GM23338 (cell line): ENCODE measurements around the gene CACNB4. TPM values are rescaled to one million over a fixed set of nuclear protein-coding genes. Genes with fewer than 3 reads are reported as not detected.

Source experiments
- ATAC-seq: fragments of 200-7000 bp; cut with Tn5 transposase; 3 replicates; pipeline ENCODE4 v1.9.1; 2020
- DNase-seq: peaks from one replicate; pipeline ENCODE4 v3.0.0-alpha.2; 2015; ENCODE audit warnings: low spot score
- H2AFZ ChIP-seq: fragments of 200-600 bp; sonication (generic); 2 replicates; pipeline ENCODE4 v1.8.0; 2016; ENCODE audit warnings: antibody characterized with exemption, mild to moderate bottlenecking, moderate library complexity
- H3F3A ChIP-seq: fragments of 200-600 bp; sonication (generic); replicated peaks from 2 replicates; pipeline ENCODE4 v1.8.0; 2017; ENCODE audit warnings: antibody characterized with exemption, mixed run types, low read depth
- H3K27ac ChIP-seq: fragments of 200-600 bp; sonication (generic); 2 replicates; pipeline ENCODE4 v1.6.1; 2016; ENCODE audit warnings: low read depth
- H3K27me3 ChIP-seq: fragments of 200-600 bp; sonication (generic); 2 replicates; pipeline ENCODE4 v1.8.0; 2016; ENCODE audit warnings: mild to moderate bottlenecking, mixed run types, moderate library complexity; ENCODE audit not compliant: insufficient read depth
- H3K36me3 ChIP-seq: fragments of 200-600 bp; sonication (generic); 2 replicates; pipeline ENCODE4 v1.8.0; 2016; ENCODE audit warnings: mild to moderate bottlenecking; ENCODE audit not compliant: insufficient read depth
- H3K4me1 ChIP-seq: fragments of 200-600 bp; sonication (generic); 2 replicates; pipeline ENCODE4 v1.8.0; 2016; ENCODE audit warnings: mild to moderate bottlenecking, moderate library complexity; ENCODE audit not compliant: insufficient read depth
- H3K4me2 ChIP-seq: fragments of 200-600 bp; sonication (generic); 2 replicates; pipeline ENCODE4 v1.7.1; 2017; ENCODE audit warnings: mixed run types
- H3K4me3 ChIP-seq: fragments of 200-600 bp; sonication (generic); 2 replicates; pipeline ENCODE4 v1.6.1; 2016; ENCODE audit warnings: mixed run types
- H3K79me2 ChIP-seq: fragments of 200-600 bp; sonication (generic); replicated peaks from 2 replicates; pipeline ENCODE4 v1.8.0; 2017; ENCODE audit warnings: mild to moderate bottlenecking; ENCODE audit not compliant: insufficient read depth
- H3K9me2 ChIP-seq: fragments of 200-600 bp; sonication (generic); 2 replicates; pipeline ENCODE4 v1.8.0; 2017; ENCODE audit not compliant: insufficient read depth
- H4K20me1 ChIP-seq: fragments of 200-600 bp; sonication (generic); replicated peaks from 2 replicates; pipeline ENCODE4 v1.8.0; 2017; ENCODE audit warnings: mild to moderate bottlenecking; ENCODE audit not compliant: insufficient read depth
- H3K27ac Mint-ChIP-seq: 2 replicates; pipeline ENCODE4 v1.8.0; 2020; ENCODE audit warnings: inconsistent platforms, mild to moderate bottlenecking, moderate library complexity, mixed read lengths
- H3K27me3 Mint-ChIP-seq: 3 replicates; pipeline ENCODE4 v1.8.0; 2022; ENCODE audit warnings: low read depth, mild to moderate bottlenecking, moderate library complexity, mixed read lengths, inconsistent platforms; ENCODE audit not compliant: insufficient read depth, poor library complexity
- H3K36me3 Mint-ChIP-seq: 3 replicates; pipeline ENCODE4 v1.8.0; 2021; ENCODE audit warnings: low read depth, mild to moderate bottlenecking, inconsistent platforms, moderate library complexity, mixed read lengths
- H3K4me1 Mint-ChIP-seq: 3 replicates; pipeline ENCODE4 v1.8.0; 2020; ENCODE audit warnings: mild to moderate bottlenecking, inconsistent platforms, mixed read lengths
- H3K4me3 Mint-ChIP-seq: 3 replicates; pipeline ENCODE4 v1.8.0; 2021; ENCODE audit warnings: moderate library complexity, mild to moderate bottlenecking, inconsistent platforms, mixed read lengths
- H3K9me3 Mint-ChIP-seq: 3 replicates; pipeline ENCODE4 v1.8.0; 2020; ENCODE audit warnings: moderate library complexity, mild to moderate bottlenecking, inconsistent platforms, mixed read lengths
- CREB1 ChIP-seq: fragments of 250-450 bp; sonication (Bioruptor Pico); IDR thresholded peaks from 2 replicates; pipeline ENCODE4 v1.5.0; 2020; ENCODE audit warnings: low read depth, mild to moderate bottlenecking, moderate library complexity
- ETS1 ChIP-seq: IDR thresholded peaks from 2 replicates; pipeline ENCODE4 v1.6.1; 2016; ENCODE audit warnings: antibody characterized with exemption
- EZH2 ChIP-seq: fragments of 200-600 bp; sonication (generic); IDR thresholded peaks from one replicate; pipeline ENCODE4 v1.8.0; 2017; ENCODE audit warnings: antibody characterized with exemption, mild to moderate bottlenecking, low read depth; ENCODE audit not compliant: unreplicated experiment
- EZH2phosphoT487 ChIP-seq: fragments of 200-600 bp; sonication (generic); IDR thresholded peaks from one replicate; pipeline ENCODE4 v1.8.1; 2018; ENCODE audit warnings: antibody characterized with exemption; ENCODE audit not compliant: unreplicated experiment
- JUNB ChIP-seq: IDR thresholded peaks from one replicate; pipeline ENCODE4 v1.6.1; 2016; ENCODE audit warnings: antibody characterized with exemption; ENCODE audit not compliant: unreplicated experiment
- NANOG ChIP-seq: IDR thresholded peaks from 2 replicates; pipeline ENCODE4 v1.6.1; 2016; ENCODE audit warnings: antibody characterized with exemption, borderline replicate concordance
- POLR2AphosphoS5 ChIP-seq: IDR thresholded peaks from 2 replicates; pipeline ENCODE4 v1.6.1; 2016; ENCODE audit warnings: antibody characterized with exemption, low read depth
- REST ChIP-seq: IDR thresholded peaks from one replicate; pipeline ENCODE4 v1.6.1; 2018; ENCODE audit warnings: antibody characterized with exemption; ENCODE audit not compliant: unreplicated experiment
- STAT1 ChIP-seq: IDR thresholded peaks from one replicate; pipeline ENCODE4 v1.6.1; 2016; ENCODE audit warnings: antibody characterized with exemption; ENCODE audit not compliant: unreplicated experiment
- ZNF114 ChIP-seq: fragments of 250-450 bp; sonication (Bioruptor Pico); IDR thresholded peaks from 2 replicates; pipeline ENCODE4 v1.5.0; 2020; ENCODE audit warnings: mild to moderate bottlenecking, moderate library complexity
- ZNF331 ChIP-seq: fragments of 250-450 bp; sonication (Bioruptor Pico); IDR thresholded peaks from 2 replicates; pipeline ENCODE4 v1.5.0; 2020; ENCODE audit warnings: low read depth, mild to moderate bottlenecking, moderate library complexity
- ZNF462 ChIP-seq: fragments of 250-450 bp; sonication (Bioruptor Pico); IDR thresholded peaks from 2 replicates; pipeline ENCODE4 v1.5.0; 2020; ENCODE audit warnings: mild to moderate bottlenecking, moderate library complexity
- polyA plus RNA-seq: library from polyadenylated mRNA; unstranded; fragments of >200 nt; fragmentation: Nextera tagmentation; extraction: Ambion mirVana; gene quantifications from 2 replicates; pipeline ENCODE4 v1.2.1, GENCODE V29; 2016
- total RNA-seq: library from RNA; depleted of rRNA; stranded (reverse); fragments of >200 nt; shearing (Covaris generic); gene quantifications from 2 replicates; pipeline ENCODE4 v1.2.3, GENCODE V29; 2014
- TF ChIP-seq, protein P1 (sequence below), 2 experiments: fragments of 200-600 bp in 1 of 2; sonication (generic) in 1 of 2; conservative IDR thresholded peaks; 2 replicates each; pipeline versions ENCODE4 v1.5.1 to v1.6.1; 2016 to 2017; ENCODE audit warnings: antibody characterized with exemption in 2 of 2, low read depth in 2 of 2, mild to moderate bottlenecking in 2 of 2, moderate library complexity in 1 of 2

Gene CACNB4
- total and polyA plus RNA-seq, 2 experiments from 2014 or later, result 4.0 to 9.8 TPM

DNA sequence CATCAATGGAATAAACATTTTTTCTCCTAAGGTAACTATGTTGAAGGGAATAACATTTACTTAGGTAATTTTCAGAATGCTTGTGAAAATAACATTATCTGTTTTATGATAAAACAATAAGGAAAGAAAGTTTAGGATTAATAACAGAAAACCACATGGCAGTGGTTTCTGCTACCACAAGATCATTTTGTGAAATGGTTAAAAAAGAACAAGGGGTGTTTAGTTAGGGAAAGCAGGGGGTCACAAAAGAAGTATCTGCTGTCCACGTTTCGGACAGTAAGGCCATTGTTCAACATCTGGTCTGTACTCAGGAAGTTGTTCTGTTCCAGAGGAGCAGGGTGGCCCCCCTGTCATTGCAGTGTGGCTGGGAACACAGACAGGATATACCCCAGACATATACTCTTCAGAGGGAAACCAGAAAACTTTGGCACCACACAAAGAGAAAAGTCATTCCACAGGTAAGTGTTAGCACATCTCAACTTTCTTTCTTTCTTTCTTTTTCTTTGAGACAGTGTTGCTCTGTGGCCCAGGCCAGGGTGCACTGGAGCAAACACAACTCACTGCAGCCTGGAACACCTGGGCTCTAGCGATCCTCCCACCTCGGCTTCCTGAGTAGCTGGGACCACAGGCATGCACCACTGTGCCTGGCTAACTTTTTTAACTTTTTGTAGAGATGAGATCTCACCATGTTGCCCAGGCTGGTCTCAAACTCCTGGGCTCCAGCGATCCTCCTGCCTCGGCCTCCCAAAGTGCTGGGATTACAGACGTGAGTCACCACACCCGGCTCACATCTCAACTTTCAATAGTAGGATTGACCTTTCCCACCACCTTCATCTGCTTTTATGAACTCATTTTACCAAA, 255.8 kb downstream of the CACNB4 start:
- Histone ChIP-seq H3K27ac (no peak overlapping the region), H4K20me1 (no peaks in the 10 kb centered on the region), H3K27me3 (no peaks in the 10 kb centered on the region), H3K79me2 (no peaks in the 10 kb centered on the region), H3K4me1 (no peaks in the 10 kb centered on the region), H3K36me3 (no peaks in the 10 kb centered on the region), H2AFZ (no peak overlapping the region), H3K9me2 (no peaks in the 10 kb centered on the region), H3K4me3 (no peak overlapping the region), H3F3A (no peaks in the 10 kb centered on the region), H3K4me2 (no peak overlapping the region)
- Mint-ChIP-seq H3K36me3 (no peaks in the 10 kb centered on the region), H3K4me3 (no peak overlapping the region), H3K9me3 (no peaks in the 10 kb centered on the region), H3K4me1 (no peaks in the 10 kb centered on the region), H3K27ac (no peak overlapping the region), H3K27me3 (no peaks in the 10 kb centered on the region)
- DNase-seq (no peak), ATAC-seq (no peak)
- TF ChIP-seq STAT1 (no peak), EZH2phosphoT487 (no peak), JUNB (no peak), EZH2 (no peak), ZNF331 (CRISPR knock-in tag) (no peak), NANOG (no peak), REST (no peak), ZNF114 (CRISPR knock-in tag) (no peak), POLR2AphosphoS5 (no peak), ZNF462 (CRISPR knock-in tag) (no peak), CREB1 (no peak), ETS1 (no peak)
- TF ChIP-seq, protein P1, sequence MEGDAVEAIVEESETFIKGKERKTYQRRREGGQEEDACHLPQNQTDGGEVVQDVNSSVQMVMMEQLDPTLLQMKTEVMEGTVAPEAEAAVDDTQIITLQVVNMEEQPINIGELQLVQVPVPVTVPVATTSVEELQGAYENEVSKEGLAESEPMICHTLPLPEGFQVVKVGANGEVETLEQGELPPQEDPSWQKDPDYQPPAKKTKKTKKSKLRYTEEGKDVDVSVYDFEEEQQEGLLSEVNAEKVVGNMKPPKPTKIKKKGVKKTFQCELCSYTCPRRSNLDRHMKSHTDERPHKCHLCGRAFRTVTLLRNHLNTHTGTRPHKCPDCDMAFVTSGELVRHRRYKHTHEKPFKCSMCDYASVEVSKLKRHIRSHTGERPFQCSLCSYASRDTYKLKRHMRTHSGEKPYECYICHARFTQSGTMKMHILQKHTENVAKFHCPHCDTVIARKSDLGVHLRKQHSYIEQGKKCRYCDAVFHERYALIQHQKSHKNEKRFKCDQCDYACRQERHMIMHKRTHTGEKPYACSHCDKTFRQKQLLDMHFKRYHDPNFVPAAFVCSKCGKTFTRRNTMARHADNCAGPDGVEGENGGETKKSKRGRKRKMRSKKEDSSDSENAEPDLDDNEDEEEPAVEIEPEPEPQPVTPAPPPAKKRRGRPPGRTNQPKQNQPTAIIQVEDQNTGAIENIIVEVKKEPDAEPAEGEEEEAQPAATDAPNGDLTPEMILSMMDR (conservative IDR thresholded peaks at IDR 0.05; ENCODE audit: low read depth in 2 of 2), result no peak
